GM12874 (cell line): Measurements from ENCODE around the gene FAM43A.

Experiments
- TF ChIP-seq, protein P1 (sequence below): IDR thresholded peaks from 2 replicates; pipeline ENCODE4 v1.5.1; 2011; ENCODE audit warnings: low read depth, mild to moderate bottlenecking, control low read depth, low read length, moderate library complexity; ENCODE audit not compliant: insufficient read depth

FAM43A gene

DNA sequence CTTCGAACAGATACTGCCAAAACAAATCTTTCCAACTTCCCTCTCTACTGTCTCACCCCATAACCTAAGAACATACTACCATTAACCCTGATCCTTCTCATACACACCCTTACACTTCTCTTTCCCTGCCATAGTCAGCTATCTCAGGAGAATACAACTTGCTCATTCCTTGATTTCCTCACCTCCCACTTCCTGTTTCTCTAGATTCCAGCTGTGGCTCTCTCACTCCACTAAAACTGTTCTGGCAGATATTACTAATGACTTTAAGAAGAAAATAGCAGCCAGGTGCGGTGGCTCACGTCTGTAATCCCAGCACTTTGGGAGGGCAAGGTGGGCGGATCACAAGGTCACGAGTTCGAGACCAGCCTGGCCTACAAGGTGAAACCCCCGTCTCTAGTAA is 18.3 kb upstream of the FAM43A start:
- TF ChIP-seq, protein P1, sequence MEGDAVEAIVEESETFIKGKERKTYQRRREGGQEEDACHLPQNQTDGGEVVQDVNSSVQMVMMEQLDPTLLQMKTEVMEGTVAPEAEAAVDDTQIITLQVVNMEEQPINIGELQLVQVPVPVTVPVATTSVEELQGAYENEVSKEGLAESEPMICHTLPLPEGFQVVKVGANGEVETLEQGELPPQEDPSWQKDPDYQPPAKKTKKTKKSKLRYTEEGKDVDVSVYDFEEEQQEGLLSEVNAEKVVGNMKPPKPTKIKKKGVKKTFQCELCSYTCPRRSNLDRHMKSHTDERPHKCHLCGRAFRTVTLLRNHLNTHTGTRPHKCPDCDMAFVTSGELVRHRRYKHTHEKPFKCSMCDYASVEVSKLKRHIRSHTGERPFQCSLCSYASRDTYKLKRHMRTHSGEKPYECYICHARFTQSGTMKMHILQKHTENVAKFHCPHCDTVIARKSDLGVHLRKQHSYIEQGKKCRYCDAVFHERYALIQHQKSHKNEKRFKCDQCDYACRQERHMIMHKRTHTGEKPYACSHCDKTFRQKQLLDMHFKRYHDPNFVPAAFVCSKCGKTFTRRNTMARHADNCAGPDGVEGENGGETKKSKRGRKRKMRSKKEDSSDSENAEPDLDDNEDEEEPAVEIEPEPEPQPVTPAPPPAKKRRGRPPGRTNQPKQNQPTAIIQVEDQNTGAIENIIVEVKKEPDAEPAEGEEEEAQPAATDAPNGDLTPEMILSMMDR, result no peak

DNA sequence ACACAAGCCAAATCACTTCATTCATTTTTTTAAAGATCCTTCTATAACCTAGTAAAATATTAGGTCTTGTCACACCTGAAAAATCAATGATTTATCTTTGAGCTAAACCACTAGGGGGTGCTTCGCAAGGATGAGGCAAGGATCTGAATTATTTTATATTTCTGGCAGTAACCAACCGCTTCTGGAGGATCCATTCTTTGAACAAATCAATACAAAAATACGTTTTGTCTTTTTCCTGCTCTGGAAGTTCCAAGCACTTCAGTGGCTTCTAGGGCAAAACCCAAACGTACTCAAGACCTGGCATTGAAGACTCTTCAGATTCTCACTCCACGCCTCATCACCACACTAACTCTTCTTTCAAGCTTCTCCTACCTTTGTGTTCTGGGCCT is 14.2 kb upstream of the FAM43A start:
- TF ChIP-seq, protein P1, result peak; percentile 44

DNA sequence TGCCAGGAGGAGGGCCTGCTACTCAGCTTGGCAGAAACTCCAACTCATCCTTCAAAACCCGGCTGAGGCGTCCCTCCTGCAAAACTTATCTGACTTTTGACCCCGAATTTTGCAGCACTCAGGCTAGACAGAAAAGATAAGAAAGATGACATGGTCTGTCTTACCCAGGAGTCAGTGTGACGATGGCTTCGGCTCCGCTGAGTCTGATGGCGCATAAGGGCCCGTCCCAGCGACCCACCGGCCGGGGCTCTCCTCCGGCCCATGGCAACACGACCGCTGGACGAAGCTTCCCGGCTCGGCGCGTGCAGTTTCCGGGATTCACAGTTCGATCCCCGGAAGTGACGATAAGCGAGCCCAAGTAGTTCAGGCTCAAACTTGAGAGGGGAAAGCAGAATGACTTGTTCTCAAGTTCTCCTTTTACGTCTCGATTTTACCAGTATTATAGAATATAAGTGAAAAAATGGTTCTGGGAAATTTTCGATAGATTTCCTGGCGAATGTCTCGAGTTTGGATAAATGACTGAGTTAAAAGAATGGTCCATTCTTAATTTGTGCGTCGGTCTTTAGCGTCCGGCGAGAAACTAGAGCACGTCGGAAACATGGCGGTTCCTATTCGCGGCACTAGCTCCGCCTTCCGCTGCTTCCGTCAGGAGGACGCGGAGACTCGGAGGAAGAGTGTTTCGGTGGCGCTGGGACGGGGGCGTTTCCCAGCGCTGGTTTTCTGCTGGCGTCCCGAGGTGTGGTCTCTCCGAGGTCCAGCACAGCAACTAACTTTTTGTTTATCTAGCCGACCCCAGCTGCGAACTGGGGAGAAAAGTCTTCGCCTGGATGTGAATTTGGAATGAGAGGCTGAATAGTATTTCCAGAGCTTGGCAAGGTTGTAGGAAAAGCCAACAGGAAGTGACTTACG is 13.5 kb upstream of the FAM43A start, which contains the start of gene LSG1:
LSG1 (minus strand) TSS at position 292 of the 909 bp plus-strand sequence; CDS start at position 263, 29 bp downstream.
- TF ChIP-seq, protein P1, result no peak

DNA sequence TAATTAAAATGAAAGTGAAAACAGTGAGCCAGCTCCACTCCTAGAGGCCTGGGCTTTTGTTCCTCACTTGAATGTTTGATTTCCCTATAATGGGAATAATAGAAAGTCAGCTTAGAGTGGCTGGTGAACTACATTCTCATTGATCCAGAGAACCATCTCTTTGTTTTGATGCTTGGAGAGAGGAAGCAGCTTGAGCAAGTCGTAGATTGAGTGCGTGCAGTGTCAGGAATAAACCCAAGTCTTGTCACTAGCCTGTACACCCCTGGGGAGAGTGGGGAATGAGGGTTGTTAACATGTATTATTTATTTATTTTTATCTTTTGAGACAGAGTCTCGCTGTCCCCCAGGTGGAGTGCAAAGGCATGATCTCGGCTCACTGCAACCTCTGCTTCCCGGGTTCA is 12.8 kb upstream of the FAM43A start:
- TF ChIP-seq, protein P1, result no peak

DNA sequence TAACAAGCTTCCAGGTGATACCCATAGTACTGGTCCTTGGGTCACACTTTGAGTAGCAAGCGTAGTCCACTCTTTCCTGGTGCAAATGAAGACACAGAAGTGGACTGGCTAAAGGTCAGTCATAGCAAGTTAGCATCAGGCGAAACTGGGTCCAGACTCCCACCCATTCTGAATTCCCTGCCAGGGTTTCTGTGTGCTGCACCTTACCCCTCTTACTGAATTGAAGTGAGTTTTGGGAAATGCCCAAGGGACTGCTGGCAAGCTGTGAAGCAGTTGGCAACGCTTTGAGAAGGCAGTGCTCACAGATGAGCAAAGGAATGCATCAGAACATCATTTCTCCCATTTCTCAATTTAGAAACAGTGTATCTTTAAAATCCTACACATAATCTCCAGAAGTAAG is 11.9 kb upstream of the FAM43A start:
- TF ChIP-seq, protein P1, result no peak

DNA sequence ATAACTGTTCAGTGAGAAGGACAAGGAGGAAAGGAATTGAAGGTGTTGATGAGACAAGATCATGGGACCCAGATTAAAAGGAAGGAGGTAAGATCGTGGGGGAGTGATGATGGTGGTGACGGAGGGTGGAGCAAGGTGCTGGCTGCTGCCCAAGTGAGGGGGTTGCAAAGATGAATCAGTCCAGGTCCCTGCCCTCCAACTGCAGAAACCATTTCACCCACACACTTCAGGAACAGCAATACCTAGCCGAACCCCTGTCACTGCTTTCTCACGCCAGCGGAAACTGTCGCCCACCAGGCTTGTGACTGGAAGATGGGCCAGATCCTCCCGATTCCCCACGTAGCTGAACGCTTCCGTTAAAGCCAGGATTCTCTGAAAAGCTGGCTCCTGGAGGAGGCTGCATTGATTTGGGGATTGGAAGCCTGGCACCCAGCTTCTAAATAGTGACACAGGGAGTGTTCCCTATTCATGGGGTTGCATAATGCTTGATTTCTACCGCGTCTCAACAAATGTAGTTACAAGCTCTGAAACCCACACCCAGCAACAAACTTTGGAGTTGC is 10.5 kb upstream of the FAM43A start:
- TF ChIP-seq, protein P1, result no peak

DNA sequence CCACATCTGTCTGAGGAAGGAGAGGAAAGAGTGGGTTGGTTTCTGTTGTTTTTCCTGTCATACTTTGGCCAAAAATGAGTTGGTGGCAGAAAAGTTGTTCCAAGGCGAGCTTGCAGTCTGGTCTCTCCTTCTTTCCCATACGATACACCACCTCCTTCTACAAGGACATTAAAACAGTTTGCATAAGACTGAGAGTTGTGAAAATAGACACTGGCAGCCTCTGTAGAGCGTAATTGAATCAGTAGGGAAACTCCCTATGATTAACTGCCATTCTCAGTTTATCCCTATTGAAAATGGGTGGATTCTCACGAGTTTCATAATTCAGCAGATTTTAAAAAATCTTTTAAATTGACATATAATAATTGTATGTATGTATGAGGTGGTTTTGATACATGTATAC is 10.0 kb upstream of the FAM43A start:
- TF ChIP-seq, protein P1, result no peak
